Inflammatory macrophage (primary cell): ENCODE measurements around the gene ARHGEF28.

Source experiments
- DNase-seq, 2 donors: peaks; one replicate each; pipeline ENCODE4 v3.0.0-alpha.2; 2020 to 2022

Gene ARHGEF28

DNA sequence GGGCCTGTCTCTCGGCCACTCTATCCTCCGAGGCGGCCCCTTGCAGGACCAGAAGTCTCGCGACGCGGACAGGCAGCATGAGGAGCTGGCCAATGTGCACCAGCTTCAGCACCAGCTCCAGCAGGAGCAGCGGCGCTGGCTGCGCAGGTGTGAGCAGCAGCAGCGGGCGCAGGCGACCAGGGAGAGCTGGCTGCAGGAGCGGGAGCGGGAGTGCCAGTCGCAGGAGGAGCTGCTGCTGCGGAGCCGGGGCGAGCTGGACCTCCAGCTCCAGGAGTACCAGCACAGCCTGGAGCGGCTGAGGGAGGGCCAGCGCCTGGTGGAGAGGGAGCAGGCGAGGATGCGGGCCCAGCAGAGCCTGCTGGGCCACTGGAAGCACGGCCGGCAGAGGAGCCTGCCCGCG, 283.5 kb downstream of the ARHGEF28 start:
- no peak for DNase-seq

DNA sequence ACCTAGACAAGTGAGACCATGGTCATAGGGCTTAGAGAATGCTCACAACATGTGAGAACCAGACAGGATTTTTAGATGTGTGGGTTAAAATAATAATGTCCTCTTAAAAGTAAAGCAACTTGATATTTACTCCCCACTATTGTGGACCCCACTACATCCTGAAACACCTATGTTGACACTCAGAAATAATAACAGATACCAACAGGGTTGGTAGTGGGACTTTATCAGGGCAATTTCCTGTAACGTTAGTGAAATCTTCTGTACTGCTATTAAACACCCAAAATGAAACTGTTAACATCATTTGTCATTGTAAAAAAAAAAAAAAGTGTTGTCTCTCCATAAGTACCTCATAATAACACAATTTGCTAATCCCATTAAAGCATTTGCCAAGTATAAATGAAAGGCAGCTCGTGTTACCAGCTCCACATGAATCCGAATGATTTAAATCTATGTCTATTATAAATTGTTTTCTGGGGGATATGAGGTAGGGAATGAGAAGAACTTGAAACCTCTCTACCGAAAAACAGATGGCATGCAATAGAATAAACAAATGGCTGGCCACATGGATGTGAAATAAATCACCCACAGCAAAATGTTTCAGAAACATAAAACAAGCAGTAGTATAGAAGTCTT, 285.9 kb downstream of the ARHGEF28 start:
- no peak for DNase-seq

DNA sequence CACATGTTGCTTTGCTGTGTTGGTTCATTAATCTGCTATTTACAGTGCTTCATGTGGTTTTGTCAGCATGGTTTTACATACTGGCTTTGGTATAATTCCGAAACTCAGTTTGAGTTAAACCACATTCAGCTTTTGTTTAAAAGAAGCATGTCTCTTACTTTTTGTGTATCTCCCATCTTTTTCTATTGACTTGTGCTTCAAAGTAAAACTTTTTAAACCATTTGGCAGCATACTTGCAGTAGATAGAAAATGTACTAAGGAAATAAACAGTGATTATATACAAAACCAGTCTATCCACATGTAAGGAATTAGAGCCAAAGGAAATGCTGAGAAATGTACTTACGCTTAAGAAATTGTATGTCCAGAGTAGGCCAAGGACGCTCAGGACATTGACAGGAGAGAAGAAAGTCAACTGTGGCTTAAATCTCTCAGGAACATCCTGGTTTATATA, 286.9 kb downstream of the ARHGEF28 start:
- DNase-seq: no peak

DNA sequence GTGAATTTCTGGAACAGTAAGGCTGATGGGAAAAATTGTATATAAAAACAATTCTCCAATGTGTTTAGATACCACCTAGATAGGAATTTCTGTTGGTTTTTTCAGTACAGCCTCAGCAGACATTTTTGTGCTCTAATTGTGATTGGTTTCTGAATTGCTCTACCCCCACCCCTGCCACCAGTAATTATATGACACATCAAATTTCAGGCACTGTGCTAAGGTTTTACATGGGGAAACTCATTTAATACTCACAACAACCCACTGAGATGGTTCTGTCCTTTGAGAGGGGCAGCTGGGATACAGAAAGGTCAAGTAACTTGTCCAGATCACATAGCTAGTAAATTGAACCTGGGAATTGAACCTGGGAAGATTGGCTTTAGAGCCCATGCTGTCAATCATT, 288.0 kb downstream of the ARHGEF28 start:
- DNase-seq: no peak

DNA sequence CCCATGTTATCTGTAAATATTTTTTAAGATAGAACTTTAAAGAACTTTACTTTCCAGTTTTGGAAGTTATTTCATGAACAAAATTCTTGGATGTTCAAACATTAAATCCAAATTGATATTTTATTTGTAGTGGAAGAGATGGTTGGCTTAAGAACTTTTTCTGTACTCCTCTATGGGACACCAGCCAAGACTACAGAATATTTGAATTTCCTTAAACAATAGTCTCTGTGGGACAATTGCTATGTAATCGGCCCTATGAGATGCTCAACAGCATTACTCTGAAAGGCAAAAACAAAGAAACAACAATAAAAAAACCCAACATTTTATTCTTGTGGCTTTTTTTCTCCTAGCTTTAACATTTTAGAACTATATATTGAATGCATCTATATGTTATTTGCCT, 289.3 kb downstream of the ARHGEF28 start:
- no peak for DNase-seq

DNA sequence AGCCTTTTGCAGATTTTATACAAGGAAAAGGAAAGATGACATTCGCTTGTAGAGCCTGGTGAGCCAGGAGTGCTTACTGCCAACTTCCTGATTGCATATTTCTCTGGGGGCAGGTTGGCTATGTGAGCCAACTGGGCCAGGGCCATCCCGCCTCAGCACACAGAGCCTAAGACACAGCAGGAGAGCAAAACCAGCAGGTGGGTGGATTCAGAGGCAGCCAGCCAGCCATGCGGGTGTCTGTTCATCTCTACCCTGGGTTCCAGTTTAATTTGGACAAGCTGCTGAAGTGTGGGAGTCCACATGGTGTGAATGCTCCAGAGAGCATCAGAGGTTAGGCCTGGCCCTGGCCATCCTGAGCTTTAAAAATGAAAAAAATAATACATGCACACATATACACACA, 291.4 kb downstream of the ARHGEF28 start:
- DNase-seq: no peak

DNA sequence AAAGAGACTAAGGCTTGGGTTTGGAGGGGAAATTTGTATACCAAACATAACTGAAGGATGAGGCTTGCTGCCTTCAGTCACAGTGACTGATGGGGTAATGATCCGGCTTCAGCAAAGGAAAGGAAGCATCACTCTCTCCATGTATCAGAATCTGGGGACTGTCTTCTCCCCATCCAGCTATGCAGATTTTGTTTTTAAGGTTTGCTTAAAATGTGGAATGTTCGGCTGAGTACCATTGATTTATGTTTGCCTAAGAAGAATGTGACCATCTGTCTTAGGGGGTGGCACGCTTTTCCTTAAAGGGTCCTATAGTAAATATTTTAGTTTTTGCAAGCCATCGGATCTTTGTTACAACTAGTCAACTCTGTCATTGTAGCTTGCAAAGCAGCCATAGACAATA, 291.9 kb downstream of the ARHGEF28 start:
- no peak for DNase-seq

DNA sequence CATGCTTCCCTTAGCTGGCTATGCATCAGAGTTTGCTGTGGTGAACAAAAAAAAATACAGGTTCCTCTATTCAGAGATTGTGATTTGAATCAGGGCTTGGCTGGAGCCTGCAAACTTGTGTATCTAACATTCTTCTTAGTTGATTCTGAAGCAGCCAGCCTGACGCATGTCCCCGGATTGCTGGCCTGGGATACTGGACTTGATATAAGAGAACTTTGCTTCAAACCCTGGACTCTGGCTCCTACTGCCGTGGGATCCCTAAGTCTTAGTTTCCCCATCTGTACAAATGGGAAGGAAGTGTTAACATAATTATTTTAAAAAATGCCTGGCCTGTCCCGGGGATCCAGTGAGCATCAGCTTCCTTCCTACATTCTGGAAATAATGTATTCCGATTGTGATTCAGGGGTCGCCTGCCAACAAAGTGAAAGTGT, 292.8 kb downstream of the ARHGEF28 start:
- peak; percentile 19 to 26 for DNase-seq

DNA sequence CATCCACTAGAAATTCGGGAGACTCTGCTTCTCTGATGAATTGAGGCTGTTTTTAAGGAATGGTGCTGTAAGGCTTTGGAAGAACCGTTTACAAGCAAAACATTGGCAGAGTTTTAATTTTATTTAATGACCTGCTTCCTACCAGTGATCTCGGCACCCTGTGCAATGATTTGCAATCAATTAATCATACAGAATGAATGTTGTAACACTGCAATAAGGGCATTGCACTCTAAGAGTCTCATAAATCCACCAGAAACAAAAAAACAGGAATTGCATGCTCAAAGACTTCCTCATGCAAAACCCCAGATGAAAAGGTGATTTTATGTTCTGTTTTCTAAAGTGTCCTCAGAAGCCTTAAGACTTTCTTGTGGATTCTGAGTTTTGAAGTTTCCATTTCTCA, 295.7 kb downstream of the ARHGEF28 start:
- DNase-seq: peak; percentile 40 to 58

DNA sequence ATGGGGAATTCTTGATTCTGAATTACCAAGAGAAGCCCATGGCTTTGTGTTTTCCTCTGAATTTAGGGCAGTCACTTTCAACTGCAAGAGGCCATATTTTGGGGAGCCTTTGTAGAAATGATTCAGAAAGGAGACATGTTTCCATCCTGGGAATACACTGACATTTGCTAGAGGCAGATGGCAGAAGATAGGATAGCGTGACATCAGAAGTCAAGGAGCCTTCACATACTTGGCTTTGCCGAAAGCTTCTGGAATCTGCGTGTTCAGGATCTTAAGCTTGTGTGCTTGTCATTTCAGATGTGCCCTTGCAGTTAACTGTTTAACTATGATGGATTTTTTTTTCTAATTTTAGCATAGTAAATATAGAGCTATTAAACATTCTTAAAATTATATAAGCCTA, 296.2 kb downstream of the ARHGEF28 start:
- no peak for DNase-seq

DNA sequence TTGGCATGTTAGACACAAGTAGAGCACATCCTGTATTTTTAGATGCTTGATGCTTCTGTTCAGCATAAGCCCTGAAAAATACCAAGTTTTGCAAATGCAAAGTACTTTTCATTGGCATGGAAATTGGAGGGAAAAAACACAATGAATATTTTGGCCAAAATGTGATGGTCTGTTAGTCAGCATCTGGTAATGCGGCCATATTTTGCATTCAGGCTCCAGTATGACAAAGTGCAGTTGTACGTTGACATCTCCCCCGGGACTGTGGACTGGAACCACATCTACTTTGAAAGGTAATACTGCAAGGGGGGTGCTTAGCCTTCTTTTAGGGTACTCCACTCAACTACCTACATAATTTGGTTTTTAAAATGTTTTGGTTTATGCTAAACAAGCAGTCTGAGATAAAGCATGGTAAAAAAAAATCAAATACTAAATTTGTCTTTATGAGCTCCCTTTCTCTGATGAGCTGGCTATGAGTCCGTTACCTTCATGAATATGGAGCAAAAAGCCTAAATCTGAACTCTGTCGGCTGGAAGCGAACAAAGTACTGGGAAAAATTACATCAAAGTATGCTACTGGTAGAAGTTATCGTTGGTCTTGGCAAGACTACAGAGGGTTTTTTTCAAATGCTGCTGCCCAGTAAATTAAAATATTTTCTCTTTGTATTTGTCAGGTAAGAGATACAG, 297.0 kb downstream of the ARHGEF28 start:
- no peak for DNase-seq

DNA sequence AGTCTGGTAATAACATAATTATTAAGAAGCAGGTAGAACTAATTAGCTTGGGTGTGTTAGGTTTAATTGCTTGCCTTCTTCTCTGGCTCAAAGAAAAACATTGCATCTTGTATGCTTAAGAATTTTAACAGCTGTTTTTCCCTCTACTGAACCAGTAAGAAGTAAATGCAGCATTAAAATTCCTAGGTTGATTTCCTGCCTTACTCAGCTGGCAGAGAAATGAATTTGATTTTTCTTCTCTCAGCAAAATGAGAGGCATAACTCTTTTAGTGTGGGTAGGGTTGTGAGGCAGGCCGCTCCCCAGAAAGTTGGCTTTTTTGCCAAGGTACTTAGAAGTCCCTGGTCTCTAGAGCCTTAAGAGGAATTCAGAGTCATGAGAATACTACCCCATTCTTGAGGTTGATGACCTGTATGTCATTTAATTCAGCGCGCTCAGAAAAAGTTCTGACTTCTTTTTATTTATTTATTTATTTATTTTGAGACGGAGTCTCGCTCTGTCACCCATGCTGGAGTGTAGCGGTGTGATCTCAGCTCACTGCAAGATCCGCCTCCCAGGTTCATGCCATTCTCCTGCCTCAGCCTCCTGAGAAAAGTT, 302.6 kb downstream of the ARHGEF28 start:
- DNase-seq: no peak

DNA sequence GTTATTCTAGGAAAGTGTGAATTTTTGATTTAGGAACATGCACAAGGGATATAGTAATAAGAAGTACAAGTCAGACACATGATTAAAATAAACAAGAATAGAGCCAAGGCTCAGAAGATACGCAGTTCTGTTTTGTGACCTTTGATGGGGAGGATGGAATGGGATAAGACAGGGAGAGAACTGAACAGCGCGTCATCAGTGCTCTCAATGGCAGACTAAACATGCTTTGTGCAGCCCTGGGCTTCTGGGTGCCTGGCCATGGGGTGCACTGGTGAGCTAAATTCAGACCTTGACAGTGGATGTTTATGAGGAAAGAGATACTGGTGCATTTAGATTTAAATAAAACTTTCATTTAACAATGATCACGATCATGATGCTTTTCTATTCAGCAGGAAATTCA, 309.7 kb downstream of the ARHGEF28 start:
- DNase-seq: no peak

DNA sequence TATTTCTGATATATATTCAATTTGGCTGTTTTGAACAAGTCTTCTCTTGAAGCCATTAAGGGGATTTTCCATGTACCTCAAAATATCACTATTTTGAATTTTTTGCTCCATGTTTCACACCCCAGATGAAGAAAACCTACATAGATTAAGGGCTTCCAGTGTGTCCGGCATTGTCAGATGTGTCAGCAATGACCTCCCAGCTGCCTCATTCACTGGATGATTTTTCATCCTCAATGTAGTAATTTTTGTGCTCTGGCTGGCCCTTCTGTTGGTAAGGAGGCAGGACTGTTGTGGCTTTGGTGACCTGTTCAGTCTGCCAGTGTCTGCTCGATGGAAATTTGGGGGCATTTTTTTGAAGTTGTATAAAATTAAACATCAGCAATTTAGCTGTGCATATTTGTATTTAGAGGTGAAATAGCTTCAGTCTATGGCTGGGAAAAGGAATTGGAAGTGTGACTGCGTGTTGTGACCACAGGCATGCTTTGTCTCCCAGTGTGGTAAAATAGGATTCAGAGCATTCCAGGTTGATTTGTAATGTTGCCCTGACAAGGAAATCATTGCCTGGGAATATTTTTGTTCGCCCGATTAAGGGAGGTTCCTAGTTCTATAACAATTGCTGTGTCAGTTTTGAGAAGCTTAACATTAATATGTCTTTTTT, 312.4 kb downstream of the ARHGEF28 start:
- DNase-seq: no peak

DNA sequence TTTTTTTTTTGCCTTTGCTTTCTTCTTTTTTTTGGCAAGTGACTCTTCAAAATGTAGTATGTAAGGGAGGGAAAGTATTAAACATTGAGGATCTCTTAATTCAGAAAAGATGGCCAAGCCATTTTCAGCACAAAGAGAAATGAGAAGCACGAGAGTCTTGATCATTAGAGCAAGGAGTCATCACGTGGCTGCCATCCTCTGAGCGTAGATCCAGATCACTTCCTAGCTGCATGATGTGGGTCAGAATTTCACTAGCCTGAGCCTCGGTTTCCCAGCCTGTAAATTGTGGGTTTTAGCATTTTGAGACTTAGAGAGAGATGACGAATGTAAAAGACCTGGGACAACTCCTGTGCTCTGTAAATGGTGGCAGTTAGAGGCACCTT, 312.9 kb downstream of the ARHGEF28 start:
- DNase-seq: no peak

DNA sequence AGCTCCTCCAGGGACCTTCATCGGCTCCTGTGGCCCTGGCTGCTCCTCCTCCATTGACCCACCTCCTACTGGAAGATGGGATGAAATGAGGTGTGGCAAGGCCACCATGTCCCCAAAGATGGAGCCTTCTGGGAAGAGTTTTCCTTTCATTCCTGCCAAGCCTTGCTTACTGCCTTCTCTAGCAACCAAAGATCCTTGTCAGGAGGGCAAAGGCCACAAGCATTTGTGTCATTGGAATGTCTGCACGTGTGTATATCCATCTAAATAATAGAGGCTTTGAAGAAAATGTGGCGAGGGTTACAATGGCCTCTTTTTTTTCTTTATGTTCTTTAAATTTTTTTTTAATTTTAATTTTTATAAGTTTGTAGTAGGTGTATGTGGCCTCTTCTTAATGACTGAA, 313.6 kb downstream of the ARHGEF28 start:
- DNase-seq: no peak

DNA sequence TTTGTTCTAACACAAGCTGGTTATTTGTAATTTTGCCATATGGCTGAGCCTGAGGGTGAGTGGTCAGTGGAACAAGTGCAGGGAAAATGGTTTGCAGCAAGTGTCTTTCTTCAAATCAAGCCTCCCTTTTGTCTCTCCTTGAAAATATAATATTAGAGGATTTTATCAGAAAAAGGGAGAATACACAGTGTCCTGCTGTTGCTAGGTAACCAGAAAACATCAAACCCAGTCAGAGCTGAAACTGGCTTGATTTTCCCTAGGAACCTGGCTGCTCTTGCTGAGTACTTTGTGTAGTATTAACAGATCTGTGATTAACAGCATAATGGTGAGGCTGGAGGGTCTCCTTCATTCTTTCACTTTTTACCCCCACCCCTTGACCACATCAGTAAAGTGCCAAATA, 314.0 kb downstream of the ARHGEF28 start:
- DNase-seq: no peak

DNA sequence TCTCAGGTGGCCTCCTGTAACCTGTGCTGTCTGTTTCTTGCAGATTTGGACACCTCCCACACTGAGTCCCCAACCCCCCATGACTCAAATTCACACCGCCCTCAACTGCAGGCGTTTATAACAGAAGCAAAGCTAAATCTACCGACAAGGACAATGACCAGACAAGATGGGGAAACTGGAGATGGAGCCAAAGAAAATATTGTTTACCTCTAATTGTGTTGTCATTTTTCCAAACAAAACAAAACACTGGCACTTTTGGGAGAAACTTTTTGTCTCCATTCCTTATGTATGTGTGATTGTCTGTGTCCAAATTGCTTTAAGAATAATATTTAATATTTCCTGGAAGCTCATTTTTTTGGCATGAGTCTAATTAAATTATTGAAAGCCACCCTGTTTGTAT, 314.8 kb downstream of the ARHGEF28 start:
- DNase-seq: no peak

DNA sequence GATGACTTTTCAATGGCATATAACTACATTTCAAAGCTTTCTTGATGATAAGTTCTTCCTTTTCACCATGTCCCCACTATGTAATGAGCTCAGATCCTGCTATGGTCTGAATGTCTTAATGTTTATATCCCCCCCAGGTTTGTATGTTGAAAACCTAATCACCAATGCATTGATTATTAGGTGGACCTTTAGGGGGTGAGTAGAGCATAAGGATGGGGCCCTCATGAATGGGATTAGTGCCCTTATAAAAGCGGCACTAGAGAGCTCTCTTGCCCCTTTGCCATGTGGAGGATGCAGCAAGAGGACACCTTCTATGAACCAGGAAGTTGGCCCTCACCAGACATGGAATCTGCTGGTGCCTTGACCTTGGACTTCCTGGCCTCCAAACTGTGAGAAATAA, 316.8 kb downstream of the ARHGEF28 start:
- DNase-seq: no peak

DNA sequence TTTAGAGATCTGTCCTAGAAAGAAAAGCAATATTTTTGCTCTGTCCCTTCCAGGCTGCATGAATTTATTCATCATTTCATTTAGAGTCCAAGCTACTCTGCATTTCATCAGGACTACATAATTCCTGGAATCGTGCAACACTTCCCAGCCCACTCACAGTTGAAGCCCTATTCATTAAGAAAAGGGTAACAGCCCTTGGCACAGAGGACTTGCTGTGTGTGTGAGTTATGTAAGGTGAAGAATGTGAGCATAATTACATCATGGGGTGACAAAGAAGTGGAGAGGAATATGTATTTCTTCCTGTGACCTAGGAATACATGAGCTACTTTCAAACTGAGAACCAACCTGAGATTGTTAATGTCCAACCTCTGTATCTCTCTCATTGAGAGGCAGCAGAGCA, 317.4 kb downstream of the ARHGEF28 start:
- DNase-seq: no peak

DNA sequence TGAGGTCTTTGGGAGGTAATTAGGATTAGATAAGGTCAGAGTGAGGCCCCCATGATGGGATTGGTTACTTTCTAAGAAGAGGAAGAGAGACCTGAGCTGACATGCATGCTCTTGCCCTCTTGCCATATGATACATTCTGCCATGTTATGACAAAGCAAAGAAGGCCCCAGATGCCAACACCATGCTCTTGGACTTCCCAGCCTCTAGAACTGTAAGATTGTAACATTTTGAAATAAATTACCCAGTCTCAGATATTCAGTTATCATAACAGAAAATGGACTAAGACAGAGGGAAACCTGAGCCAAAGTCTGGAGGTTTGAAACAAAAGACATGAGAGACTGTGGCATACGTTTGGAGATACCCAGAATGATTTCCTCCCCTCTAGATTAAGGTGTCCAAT, 318.6 kb downstream of the ARHGEF28 start:
- no peak for DNase-seq

DNA sequence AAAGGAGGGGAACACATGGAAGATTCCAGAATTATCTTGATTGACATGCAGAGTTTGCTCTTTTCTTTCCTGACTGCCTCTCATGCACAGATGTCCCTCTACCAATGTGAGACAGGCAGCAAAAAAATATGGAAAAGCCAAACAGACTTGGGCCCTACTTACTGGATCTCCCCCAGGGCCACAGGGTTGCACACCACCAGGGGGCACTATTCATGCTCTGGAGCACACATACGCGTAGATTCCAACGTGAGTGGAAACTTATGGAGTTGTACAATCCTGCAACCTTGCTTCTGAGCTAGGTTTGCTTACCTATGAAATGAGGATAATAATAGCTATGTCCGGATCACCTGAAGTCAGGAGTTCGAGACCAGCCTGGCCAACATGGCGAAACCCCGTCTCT, 319.5 kb downstream of the ARHGEF28 start:
- peak in 1 of 2 donors; percentile 22 for DNase-seq

DNA sequence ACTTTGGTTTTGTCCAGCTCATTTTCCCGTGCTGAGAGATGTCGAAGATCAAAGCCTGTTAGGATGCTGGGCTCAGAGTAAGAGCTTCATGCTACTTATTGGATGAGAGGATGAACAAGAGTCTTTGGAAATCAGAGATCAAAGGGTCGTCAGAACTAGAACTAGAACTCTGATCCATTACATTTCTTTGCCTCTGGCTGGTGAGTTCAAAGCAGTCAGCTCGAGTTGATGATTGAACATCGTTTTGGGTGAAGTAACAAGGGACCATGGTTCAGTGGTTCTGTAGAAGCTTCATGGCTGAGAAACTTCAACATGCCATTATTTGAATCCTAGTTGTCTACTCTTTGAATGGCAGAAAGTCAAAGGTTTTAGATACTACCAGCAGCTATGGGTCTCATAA, 320.3 kb downstream of the ARHGEF28 start:
- DNase-seq: no peak
